Activated CD4-positive, alpha-beta T cell treated with anti-CD3 and anti-CD28 coated beads, Interleukin-2, amount 10 ng/mL, durations not matched to agents 24 days and 14 days (primary cell): Measurements from ENCODE around the gene ZNF644. TPM values are rescaled to one million over a fixed set of nuclear protein-coding genes. Genes with fewer than 3 reads are reported as not detected.
"Not testable (repeated sequence)": the region's sequence is repeated elsewhere in the genome, so short reads cannot be mapped to it uniquely, and the experiment has no call there.

Source experiments
- DNase-seq: peaks from one replicate; pipeline ENCODE4 v3.0.0; 2022
- H3K27ac Mint-ChIP-seq: one replicate; pipeline ENCODE4 v1.8.0; 2022; ENCODE audit warnings: mild to moderate bottlenecking, mixed read lengths
- H3K27me3 Mint-ChIP-seq: one replicate; pipeline ENCODE4 v1.8.0; 2022; ENCODE audit warnings: mixed read lengths
- H3K36me3 Mint-ChIP-seq: one replicate; pipeline ENCODE4 v1.8.0; 2022; ENCODE audit warnings: low read depth, mild to moderate bottlenecking, mixed read lengths
- H3K4me1 Mint-ChIP-seq: one replicate; pipeline ENCODE4 v1.8.0; 2021; ENCODE audit warnings: mixed read lengths
- H3K4me3 Mint-ChIP-seq: one replicate; pipeline ENCODE4 v1.8.0; 2022; ENCODE audit warnings: mild to moderate bottlenecking, moderate library complexity, mixed read lengths
- H3K9me3 Mint-ChIP-seq: one replicate; pipeline ENCODE4 v1.8.0; 2021; ENCODE audit warnings: mixed read lengths
- intact Hi-C: fragments of 100-400 bp; cut with micrococcal nuclease; formaldehyde crosslinking; loops from one replicate; pipeline ENCODE4 v1.15.1; 2023
- total RNA-seq: library from RNA; stranded (reverse); gene quantifications from 2 replicates; pipeline ENCODE4 v1.2.3, GENCODE V29; 2022

ZNF644 gene
- total RNA-seq: 57.0 and 57.7 TPM in 2 replicates

DNA sequence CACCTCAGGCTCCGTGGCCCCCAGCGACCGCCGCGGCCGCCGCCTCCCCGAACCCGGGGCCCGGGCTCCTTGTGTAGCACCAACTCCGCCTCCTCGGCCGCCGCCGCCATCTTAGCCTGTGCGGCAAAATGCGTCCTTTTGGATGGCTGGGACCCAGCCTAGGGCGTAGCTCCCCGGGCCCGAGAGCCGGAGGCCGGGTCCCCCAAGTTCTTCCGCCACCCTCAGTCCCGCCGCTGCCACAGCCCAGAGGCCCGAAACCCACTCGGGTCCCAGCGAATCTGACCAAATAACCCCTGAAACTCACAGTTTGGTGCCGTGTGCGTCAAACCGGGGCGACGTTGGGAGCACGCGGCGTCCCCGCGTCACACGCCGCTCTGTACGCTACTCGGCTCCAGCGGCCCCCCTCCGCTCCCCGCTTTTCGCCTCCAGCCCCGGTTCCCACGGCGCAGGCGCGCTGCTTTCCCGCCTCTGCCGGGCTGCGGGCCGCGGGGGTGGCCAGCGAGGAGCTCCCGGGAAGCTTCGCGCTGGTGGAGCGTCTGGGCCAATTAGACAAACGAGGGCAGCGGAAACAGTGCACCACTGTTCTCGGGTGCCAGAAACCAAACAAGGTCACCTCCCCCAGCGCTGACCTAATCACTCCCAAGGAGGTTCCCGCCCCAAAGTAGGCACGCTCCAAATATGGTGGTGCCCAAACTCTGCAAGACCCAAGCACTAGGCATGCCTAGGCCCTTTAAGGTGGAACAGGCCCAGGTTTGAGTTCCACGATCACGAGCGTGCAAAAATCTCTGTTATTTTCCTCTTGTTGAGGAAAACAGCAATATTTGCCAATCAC, at the start of gene ZNF644:
Gene ZNF644, minus strand, starts transcription at position 350 of the 832 bp plus-strand sequence. CDS start 39,682 bp downstream, outside the sequence.
- Mint-ChIP-seq H3K27ac (peak within 1 kb of the TSS; percentile 100), H3K9me3 (no peaks in the 10 kb centered on the region), H3K27me3 (peaks cover under 1% of the 10 kb centered on the region), H3K4me1 (peaks cover 42% of the 10 kb centered on the region), H3K4me3 (peak within 1 kb of the TSS; percentile 96), H3K36me3 (peaks cover 27% of the 10 kb centered on the region)
- DNase-seq: peak; percentile 96
- intact Hi-C loops: loop anchor here (1.0 to 5.0 kb wide), 4 partner anchors 171 to 1810 kb away; partner anchors contain the start of genes CDC7 and RPL5

DNA sequence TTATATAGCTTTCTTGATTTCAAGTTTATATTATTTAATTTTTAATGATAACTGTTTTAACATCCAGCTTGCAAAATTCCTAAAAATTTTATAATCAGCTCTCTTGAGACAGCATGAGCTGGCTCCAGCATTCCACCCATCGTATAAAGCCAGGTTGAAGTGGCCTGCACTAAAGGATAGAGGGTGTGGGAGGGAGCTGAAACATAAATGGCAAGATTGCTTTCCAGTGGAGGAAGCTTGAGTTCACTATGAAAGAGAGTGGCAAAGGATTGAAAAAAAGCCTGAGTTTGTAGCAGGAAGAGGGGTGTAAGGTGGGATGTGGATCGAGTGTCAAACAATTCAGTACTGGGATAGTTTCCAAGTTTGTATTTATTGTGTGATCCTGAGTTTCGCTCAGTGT, 48.5 kb upstream of the ZNF644 start:
- Mint-ChIP-seq H3K4me1 (no peaks in the 10 kb centered on the region), H3K36me3 (no peaks in the 10 kb centered on the region), H3K27me3 (no peaks in the 10 kb centered on the region), H3K9me3 (peaks cover 4% of the 10 kb centered on the region), H3K27ac (no peak overlapping the region), H3K4me3 (no peak overlapping the region)
- intact Hi-C loops: no loop called here
- no peak for DNase-seq

DNA sequence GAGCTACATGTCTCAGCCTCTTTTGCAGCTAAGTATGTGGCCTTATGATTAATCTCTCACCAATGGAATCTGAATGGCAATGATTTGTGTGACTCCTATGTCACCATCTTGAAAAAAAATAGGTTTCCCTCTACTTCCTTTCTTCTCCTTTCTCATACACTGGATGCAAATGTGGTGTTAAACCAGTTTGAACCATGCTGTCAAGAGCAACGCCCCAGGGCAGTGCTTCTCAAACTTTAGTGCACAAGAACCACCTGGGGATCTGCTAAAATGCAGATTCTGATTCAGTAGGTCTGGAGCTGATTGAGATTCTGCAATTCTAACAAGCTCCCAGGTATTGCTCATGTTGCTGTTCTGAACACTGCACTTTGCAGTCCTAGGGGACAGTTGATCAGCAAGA, 44.7 kb upstream of the ZNF644 start:
- Mint-ChIP-seq H3K9me3 (peaks cover 4% of the 10 kb centered on the region), H3K4me1 (no peaks in the 10 kb centered on the region), H3K27ac (no peak overlapping the region), H3K27me3 (no peaks in the 10 kb centered on the region), H3K36me3 (no peaks in the 10 kb centered on the region), H3K4me3 (no peak overlapping the region)
- intact Hi-C loops: no loop called here
- DNase-seq: no peak

DNA sequence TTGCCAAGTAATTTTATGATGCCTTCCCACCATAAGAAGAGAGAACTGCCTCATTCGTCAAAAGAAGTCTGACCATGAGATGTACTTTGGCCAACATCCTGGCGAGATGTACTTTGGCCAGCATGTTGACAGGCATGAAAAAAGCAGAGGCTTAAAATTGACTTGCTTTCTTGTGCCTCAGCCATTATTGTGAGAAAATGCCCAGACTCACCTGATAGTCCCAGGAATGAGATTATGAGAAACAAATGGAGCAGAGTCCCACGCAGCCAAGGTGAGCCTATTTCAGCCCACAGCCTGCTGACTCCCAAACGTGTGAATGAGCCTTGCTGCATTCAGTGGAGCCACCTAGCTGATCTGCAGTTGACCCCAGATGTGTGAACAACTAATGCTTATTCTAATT, 43.5 kb upstream of the ZNF644 start:
- H3K27ac Mint-ChIP-seq: no peak overlapping the region
- no peak overlapping the region for H3K4me3 Mint-ChIP-seq
- H3K9me3 Mint-ChIP-seq: peaks cover 7% of the 10 kb centered on the region
- DNase-seq: no peak
- no peaks in the 10 kb centered on the region for H3K27me3 Mint-ChIP-seq
- no peaks in the 10 kb centered on the region for H3K36me3 Mint-ChIP-seq
- intact Hi-C loops: no loop called here
- H3K4me1 Mint-ChIP-seq: no peaks in the 10 kb centered on the region

- H3K36me3 Mint-ChIP-seq, H3K4me1 Mint-ChIP-seq, intact Hi-C loops, H3K4me3 Mint-ChIP-seq, H3K27me3 Mint-ChIP-seq, DNase-seq, H3K9me3 Mint-ChIP-seq, H3K27ac Mint-ChIP-seq: not testable (repeated sequence)
Observed at GRCh38 chr1:91063403-91063802, 41.6 kb upstream of the ZNF644 start.

GRCh38 chr1:91059157-91059556, 37.3 kb upstream of the ZNF644 start:
- Mint-ChIP-seq H3K27ac (no peak overlapping the region), H3K9me3 (peaks cover 7% of the 10 kb centered on the region), H3K4me1 (no peaks in the 10 kb centered on the region), H3K36me3 (no peaks in the 10 kb centered on the region), H3K27me3 (peaks cover 6% of the 10 kb centered on the region), H3K4me3 (no peak overlapping the region)
- intact Hi-C loops: no loop called here
- no peak for DNase-seq

DNA sequence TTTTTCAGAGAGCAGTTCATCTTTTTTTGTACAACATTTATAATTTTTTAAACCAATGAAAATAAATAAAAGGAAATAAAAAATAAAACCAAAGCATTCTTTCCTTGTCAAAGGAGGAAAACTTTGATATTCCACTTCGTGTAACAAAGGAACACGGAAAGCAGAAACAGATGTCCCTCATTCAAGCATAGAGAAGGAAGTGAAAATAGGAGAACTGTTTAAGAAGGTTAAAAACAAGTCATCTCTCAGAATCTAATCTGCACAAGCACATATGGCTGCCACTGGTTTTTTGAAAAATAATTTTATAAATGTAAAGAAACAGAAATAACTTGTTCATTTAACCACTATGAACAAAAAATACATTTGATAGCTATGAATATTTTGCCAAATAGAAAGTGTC, 35.9 kb upstream of the ZNF644 start:
- no peak for DNase-seq
- H3K36me3 Mint-ChIP-seq: no peaks in the 10 kb centered on the region
- intact Hi-C loops: no loop called here
- H3K4me3 Mint-ChIP-seq: no peak overlapping the region
- peaks cover 7% of the 10 kb centered on the region for H3K9me3 Mint-ChIP-seq
- peaks cover 6% of the 10 kb centered on the region for H3K27me3 Mint-ChIP-seq
- H3K4me1 Mint-ChIP-seq: no peaks in the 10 kb centered on the region
- H3K27ac Mint-ChIP-seq: no peak overlapping the region

DNA sequence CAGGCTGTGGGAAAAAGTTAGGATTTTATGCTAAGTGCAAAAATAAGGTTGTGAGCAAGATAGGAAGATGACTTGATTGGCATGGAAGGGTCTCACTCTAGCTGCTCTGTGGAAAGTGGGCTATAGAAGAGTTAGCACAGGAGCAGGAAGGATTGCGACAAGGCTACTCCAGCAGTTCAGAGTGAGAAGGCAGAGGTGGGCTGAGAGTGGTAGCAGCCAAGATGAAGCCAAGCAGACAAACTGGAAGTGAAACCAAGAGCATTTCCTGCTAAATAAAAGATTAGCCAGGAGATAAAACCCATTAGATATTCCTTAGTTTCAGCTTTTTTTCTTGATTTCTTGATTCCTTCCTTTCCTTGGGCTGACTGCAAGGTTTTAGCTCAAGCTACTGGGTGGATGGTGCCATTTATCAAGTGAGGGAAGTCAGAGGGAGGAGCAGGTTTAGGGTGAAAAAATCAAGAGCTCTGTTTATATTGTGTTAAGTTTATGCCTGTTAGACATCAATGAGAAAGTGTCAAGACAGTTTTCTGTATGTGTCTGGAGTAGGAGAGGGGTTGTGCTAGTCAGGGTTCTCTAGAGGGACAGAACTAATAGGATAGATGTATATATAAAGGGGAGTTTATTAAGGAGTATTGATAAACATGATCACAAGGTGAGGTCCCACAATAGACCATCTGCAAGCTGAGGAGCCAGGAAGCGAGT, 33.1 kb upstream of the ZNF644 start:
- Mint-ChIP-seq H3K27me3 (peaks cover 4% of the 10 kb centered on the region), H3K4me1 (no peaks in the 10 kb centered on the region), H3K4me3 (no peak overlapping the region), H3K27ac (no peak overlapping the region), H3K9me3 (no peaks in the 10 kb centered on the region), H3K36me3 (no peaks in the 10 kb centered on the region)
- intact Hi-C loops: no loop called here
- no peak for DNase-seq

GRCh38 chr1:91053630-91054029, 31.8 kb upstream of the ZNF644 start:
- no peak for DNase-seq
- H3K4me1 Mint-ChIP-seq: no peaks in the 10 kb centered on the region
- intact Hi-C loops: no loop called here
- H3K27ac Mint-ChIP-seq: no peak overlapping the region
- H3K9me3 Mint-ChIP-seq: no peaks in the 10 kb centered on the region
- no peaks in the 10 kb centered on the region for H3K36me3 Mint-ChIP-seq
- no peak overlapping the region for H3K4me3 Mint-ChIP-seq
- peaks cover 2% of the 10 kb centered on the region for H3K27me3 Mint-ChIP-seq

- H3K27ac Mint-ChIP-seq, H3K9me3 Mint-ChIP-seq, H3K27me3 Mint-ChIP-seq, H3K4me1 Mint-ChIP-seq, DNase-seq, intact Hi-C loops, H3K36me3 Mint-ChIP-seq, H3K4me3 Mint-ChIP-seq: not testable (repeated sequence)
Observed at GRCh38 chr1:91049551-91049950, 27.7 kb upstream of the ZNF644 start.

GRCh38 chr1:91046766-91047165, 24.9 kb upstream of the ZNF644 start:
- no peaks in the 10 kb centered on the region for H3K4me1 Mint-ChIP-seq
- peaks cover 8% of the 10 kb centered on the region for H3K27me3 Mint-ChIP-seq
- intact Hi-C loops: no loop called here
- DNase-seq: no peak
- no peak overlapping the region for H3K4me3 Mint-ChIP-seq
- H3K36me3 Mint-ChIP-seq: no peaks in the 10 kb centered on the region
- peaks cover 4% of the 10 kb centered on the region for H3K9me3 Mint-ChIP-seq
- H3K27ac Mint-ChIP-seq: no peak overlapping the region

- Mint-ChIP-seq H3K27ac (no peak overlapping the region), H3K9me3 (peaks cover 10% of the 10 kb centered on the region), H3K27me3 (peaks cover 8% of the 10 kb centered on the region), H3K4me3 (no peak overlapping the region), H3K4me1 (no peaks in the 10 kb centered on the region), H3K36me3 (no peaks in the 10 kb centered on the region)
- intact Hi-C loops: no loop called here
- no peak for DNase-seq
Observed at GRCh38 chr1:91045284-91045683, 23.4 kb upstream of the ZNF644 start.

GRCh38 chr1:91044776-91045175, 22.9 kb upstream of the ZNF644 start:
- H3K4me1 Mint-ChIP-seq, H3K27me3 Mint-ChIP-seq, intact Hi-C loops, H3K4me3 Mint-ChIP-seq, DNase-seq, H3K27ac Mint-ChIP-seq, H3K36me3 Mint-ChIP-seq: not testable (repeated sequence)
- peaks cover 10% of the 10 kb centered on the region for H3K9me3 Mint-ChIP-seq

DNA sequence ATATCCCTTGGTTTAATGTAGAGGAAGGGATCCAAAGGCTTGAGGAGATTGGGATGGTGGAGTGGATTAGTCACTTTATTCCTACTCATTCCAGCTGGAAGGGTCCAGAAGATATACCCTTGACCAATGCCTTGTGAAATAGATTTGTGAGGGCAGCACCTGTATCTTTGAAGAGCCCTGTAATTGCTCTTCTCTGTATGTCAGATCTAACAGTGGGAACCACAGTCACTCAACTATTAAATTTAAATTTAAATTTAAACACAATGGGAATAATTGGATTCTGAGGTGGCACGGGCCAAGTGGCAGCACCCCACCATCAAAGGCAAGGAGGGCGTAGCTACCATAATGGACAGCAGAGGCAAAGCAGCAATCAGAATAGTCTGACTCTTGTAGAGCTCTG, 20.5 kb upstream of the ZNF644 start:
- intact Hi-C loops, H3K27ac Mint-ChIP-seq, H3K4me1 Mint-ChIP-seq, H3K4me3 Mint-ChIP-seq, H3K36me3 Mint-ChIP-seq, DNase-seq: not testable (repeated sequence)
- H3K9me3 Mint-ChIP-seq: peaks cover 10% of the 10 kb centered on the region
- H3K27me3 Mint-ChIP-seq: peaks cover 13% of the 10 kb centered on the region
